Testis (tissue), 2 donors: ENCODE data around the gene CNTN2.

Experiments used
- POLR2A ChIP-seq: fragments of 450-650 bp; IDR thresholded peaks from one replicate; pipeline ENCODE4 v1.6.1; 2017; ENCODE audit warnings: antibody characterized with exemption, mild to moderate bottlenecking, moderate library complexity
- TF ChIP-seq, protein P1 (sequence below), 3 experiments: fragments of 450-650 bp in 2 of 3; fragments of 200-600 bp in 1 of 3; sonication (generic) in 1 of 3; IDR thresholded peaks; one replicate each; pipeline ENCODE4 v1.5.1; 2016 to 2019; ENCODE audit warnings: antibody characterized with exemption in 3 of 3, mild to moderate bottlenecking in 2 of 3, moderate library complexity in 1 of 3

DNA sequence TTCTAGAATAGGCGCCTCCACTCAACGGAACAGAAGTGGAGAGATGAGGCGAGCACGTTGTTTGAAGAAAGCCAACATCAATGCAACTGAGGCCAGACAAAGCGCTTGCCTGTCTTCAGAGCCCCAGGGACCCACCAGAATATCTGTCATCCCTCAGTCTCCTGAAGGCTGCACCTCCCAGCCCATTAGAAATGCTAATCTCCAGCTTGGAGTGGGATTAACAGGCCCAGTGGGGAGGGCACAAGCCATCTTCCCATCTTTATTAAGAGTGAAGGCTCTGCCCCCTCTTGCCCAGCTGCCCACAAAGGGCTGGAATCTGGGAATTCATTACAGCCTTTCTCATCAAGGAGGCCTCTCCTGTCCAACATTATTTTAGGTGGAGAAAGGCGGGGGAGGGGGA lies 16.8 kb upstream of the CNTN2 start:
- TF ChIP-seq, protein P1, sequence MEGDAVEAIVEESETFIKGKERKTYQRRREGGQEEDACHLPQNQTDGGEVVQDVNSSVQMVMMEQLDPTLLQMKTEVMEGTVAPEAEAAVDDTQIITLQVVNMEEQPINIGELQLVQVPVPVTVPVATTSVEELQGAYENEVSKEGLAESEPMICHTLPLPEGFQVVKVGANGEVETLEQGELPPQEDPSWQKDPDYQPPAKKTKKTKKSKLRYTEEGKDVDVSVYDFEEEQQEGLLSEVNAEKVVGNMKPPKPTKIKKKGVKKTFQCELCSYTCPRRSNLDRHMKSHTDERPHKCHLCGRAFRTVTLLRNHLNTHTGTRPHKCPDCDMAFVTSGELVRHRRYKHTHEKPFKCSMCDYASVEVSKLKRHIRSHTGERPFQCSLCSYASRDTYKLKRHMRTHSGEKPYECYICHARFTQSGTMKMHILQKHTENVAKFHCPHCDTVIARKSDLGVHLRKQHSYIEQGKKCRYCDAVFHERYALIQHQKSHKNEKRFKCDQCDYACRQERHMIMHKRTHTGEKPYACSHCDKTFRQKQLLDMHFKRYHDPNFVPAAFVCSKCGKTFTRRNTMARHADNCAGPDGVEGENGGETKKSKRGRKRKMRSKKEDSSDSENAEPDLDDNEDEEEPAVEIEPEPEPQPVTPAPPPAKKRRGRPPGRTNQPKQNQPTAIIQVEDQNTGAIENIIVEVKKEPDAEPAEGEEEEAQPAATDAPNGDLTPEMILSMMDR (IDR thresholded peaks at IDR 0.05) = no peak
- no peak for TF ChIP-seq POLR2A
